Thyroid gland (tissue), 4 donors: ENCODE measurements around the gene OOSP1. TPM values are rescaled to one million over a fixed set of nuclear protein-coding genes. Genes with fewer than 3 reads are reported as not detected.

Experiments
- DNase-seq, 2 donors: peaks; one replicate each; pipeline ENCODE4 v3.0.0-alpha.2; 2019
- H3K27ac ChIP-seq, 3 donors: fragments of 200-600 bp; sonication (generic); 1 replicate in 2 of 3; 2 replicates in 1 of 3; pipeline ENCODE4 v1.5.1; 2016 to 2019; ENCODE audit warnings: mild to moderate bottlenecking in 1 of 3, moderate library complexity in 1 of 3
- H3K27me3 ChIP-seq: fragments of 200-600 bp; sonication (generic); one replicate; pipeline ENCODE4 v1.5.1; 2019
- H3K36me3 ChIP-seq, 2 donors: fragments of 200-600 bp; sonication (generic); one replicate each; pipeline ENCODE4 v1.5.1; 2016 to 2019
- H3K4me1 ChIP-seq, 2 donors: fragments of 200-600 bp; sonication (generic); one replicate each; pipeline ENCODE4 v1.5.1; 2017 to 2019
- H3K4me3 ChIP-seq, 3 donors: fragments of 200-600 bp; sonication (generic); replicated peaks in 1 of 3; 1 replicate in 2 of 3; 2 replicates in 1 of 3; pipeline ENCODE4 v1.5.1; 2016; ENCODE audit warnings: mild to moderate bottlenecking in 1 of 3
- H3K9me3 ChIP-seq: fragments of 200-600 bp; sonication (generic); one replicate; pipeline ENCODE4 v1.5.1; 2017
- POLR2A ChIP-seq, 2 donors: fragments of 450-650 bp; IDR thresholded peaks; one replicate each; pipeline ENCODE4 v1.6.1; 2017; ENCODE audit warnings: antibody characterized with exemption in 2 of 2, mild to moderate bottlenecking in 2 of 2, moderate library complexity in 1 of 2
- WGBS, 2 donors: methylation state at CpG; one replicate each; pipeline ENCODE4 v1.1.5; 2017; 5-methylcytosine and 5-hydroxymethylcytosine counted together
- intact Hi-C: fragments of 100-400 bp; cut with DNase I; formaldehyde crosslinking; loops from one replicate; pipeline ENCODE4 v1.15.1; 2023
- total RNA-seq, 4 donors: library from RNA; depleted of rRNA; stranded (reverse); fragments of >200 nt; gene quantifications; one replicate each; pipeline ENCODE4 v1.2.3, GENCODE V29; 2016
- TF ChIP-seq, protein P1 (sequence below), 6 experiments: fragments of 200-600 bp in 3 of 6; fragments of 450-650 bp in 3 of 6; sonication (generic) in 3 of 6; IDR thresholded peaks; one replicate each; pipeline ENCODE4 v1.5.1; 2016 to 2019; ENCODE audit warnings: antibody characterized with exemption in 6 of 6, mild to moderate bottlenecking in 2 of 6, inconsistent platforms in 1 of 6, moderate library complexity in 1 of 6

The OOSP1 gene
- total RNA-seq, 4 donors from 2014 or later: not detected

- WGBS, 2 donors: 58 to 65% methylated on average over 4 of the region's 4 CpGs
- H3K27me3 ChIP-seq: no peaks in the 10 kb centered on the region
- no peaks in the 10 kb centered on the region for H3K36me3 ChIP-seq
- no peak overlapping the region for H3K4me3 ChIP-seq
- no peak overlapping the region for H3K27ac ChIP-seq
- intact Hi-C loops: no loop called here
- H3K4me1 ChIP-seq: no peaks in the 10 kb centered on the region
- H3K9me3 ChIP-seq: no peaks in the 10 kb centered on the region
- no peak for TF ChIP-seq POLR2A (IDR thresholded peaks at IDR 0.05)
- TF ChIP-seq, protein P1, sequence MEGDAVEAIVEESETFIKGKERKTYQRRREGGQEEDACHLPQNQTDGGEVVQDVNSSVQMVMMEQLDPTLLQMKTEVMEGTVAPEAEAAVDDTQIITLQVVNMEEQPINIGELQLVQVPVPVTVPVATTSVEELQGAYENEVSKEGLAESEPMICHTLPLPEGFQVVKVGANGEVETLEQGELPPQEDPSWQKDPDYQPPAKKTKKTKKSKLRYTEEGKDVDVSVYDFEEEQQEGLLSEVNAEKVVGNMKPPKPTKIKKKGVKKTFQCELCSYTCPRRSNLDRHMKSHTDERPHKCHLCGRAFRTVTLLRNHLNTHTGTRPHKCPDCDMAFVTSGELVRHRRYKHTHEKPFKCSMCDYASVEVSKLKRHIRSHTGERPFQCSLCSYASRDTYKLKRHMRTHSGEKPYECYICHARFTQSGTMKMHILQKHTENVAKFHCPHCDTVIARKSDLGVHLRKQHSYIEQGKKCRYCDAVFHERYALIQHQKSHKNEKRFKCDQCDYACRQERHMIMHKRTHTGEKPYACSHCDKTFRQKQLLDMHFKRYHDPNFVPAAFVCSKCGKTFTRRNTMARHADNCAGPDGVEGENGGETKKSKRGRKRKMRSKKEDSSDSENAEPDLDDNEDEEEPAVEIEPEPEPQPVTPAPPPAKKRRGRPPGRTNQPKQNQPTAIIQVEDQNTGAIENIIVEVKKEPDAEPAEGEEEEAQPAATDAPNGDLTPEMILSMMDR (IDR thresholded peaks at IDR 0.05): no peak
- DNase-seq: no peak
These were observed 61.5 kb downstream of the OOSP1 start for GRCh38 chr11:59999691-60000090.

DNA sequence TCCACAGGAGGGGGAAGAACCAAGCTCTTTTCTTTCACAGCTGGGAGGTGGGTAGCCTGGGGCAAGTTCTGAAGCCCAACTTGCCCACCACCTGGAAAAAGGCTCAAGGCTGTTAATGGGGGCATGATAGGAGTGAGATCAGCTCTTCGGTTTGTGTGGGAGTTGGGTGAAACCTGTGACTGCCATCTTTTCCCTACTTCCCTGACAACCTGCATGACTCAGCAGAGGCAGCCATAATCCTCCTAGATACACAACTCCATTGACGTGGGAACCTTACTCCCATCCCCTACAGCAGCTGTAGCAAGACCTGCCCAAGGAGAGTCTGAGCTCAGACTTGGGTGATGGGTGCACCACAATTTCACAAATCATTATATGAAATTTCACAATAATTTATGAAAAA, 65.5 kb downstream of the OOSP1 start:
- Histone ChIP-seq H3K36me3 (no peaks in the 10 kb centered on the region), H3K4me3 (no peak overlapping the region), H3K27me3 (no peaks in the 10 kb centered on the region), H3K27ac (no peak overlapping the region), H3K4me1 (no peaks in the 10 kb centered on the region), H3K9me3 (no peaks in the 10 kb centered on the region)
- TF ChIP-seq, protein P1 (IDR thresholded peaks at IDR 0.05): no peak
- no peak for TF ChIP-seq POLR2A (IDR thresholded peaks at IDR 0.05)
- WGBS, 2 donors: 64 to 81% methylated on average over 2 of the region's 2 CpGs
- DNase-seq: no peak
- intact Hi-C loops: no loop called here

DNA sequence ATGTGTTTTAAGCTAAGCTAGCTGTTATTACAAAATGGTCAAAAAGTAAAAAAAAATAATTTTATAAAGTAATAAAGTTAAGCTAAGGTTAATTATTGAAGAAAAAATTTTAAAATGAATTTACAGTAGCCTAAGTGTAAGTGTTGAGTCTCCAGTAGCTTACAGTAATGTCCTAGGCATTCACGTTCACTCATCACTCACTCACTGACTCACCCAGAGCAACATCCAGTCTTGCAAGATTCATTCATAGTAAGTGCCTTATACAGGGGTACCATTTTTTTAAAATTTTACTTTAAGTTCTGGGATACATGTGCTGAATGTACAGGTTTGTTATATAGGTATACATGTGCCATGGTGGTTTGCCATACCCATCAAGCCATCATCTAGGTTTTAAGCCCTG, 67.1 kb downstream of the OOSP1 start:
- Histone ChIP-seq H3K27me3 (no peaks in the 10 kb centered on the region), H3K27ac (no peak overlapping the region), H3K9me3 (no peaks in the 10 kb centered on the region), H3K4me1 (no peaks in the 10 kb centered on the region), H3K36me3 (no peaks in the 10 kb centered on the region), H3K4me3 (no peak overlapping the region)
- TF ChIP-seq, protein P1 (IDR thresholded peaks at IDR 0.05): no peak
- WGBS, 2 donors: 93 to 95% methylated on average over 1 of the region's 1 CpG
- DNase-seq: no peak
- intact Hi-C loops: no loop called here

Other genes with a start within 250 kb of the OOSP1 start
- not detected for gene OR10V1, start 224.6 kb upstream of the OOSP1 start, total RNA-seq
- 10 to 100 TPM; 36.5 to 46.4 (median 41.6) TPM for gene STX3, start 183.1 kb upstream of the OOSP1 start, total RNA-seq
- gene MRPL16, start 127.7 kb upstream of the OOSP1 start, total RNA-seq: 10 to 100 TPM; 19.4 to 40.7 (median 25.4) TPM
- not detected for gene CBLIF, start 92.9 kb upstream of the OOSP1 start, total RNA-seq
- gene TCN1, start 71.9 kb upstream of the OOSP1 start, total RNA-seq: not detected
- gene OOSP3, start 59.6 kb upstream of the OOSP1 start, total RNA-seq: not detected
- gene OOSP4A, start 25.6 kb downstream of the OOSP1 start, total RNA-seq: not detected
- not detected for gene OOSP4B, start 78.7 kb downstream of the OOSP1 start, total RNA-seq
- gene OOSP2, start 102.0 kb downstream of the OOSP1 start, total RNA-seq: not detected
- gene MS4A3, start 118.2 kb downstream of the OOSP1 start, total RNA-seq: not detected
- under 1 TPM in 3 of 4 donors, not detected in 1; 0.33 to 0.96 (median 0.39) TPM for gene MS4A2, start 150.2 kb downstream of the OOSP1 start, total RNA-seq
- 10 to 100 TPM; 12.1 to 51.6 (median 36.9) TPM for gene MS4A6A, start 244.7 kb downstream of the OOSP1 start, total RNA-seq